NCI-H2196 (cell line): ENCODE measurements around the gene ZDHHC3.
"Not testable (repeated sequence)": the region's sequence is repeated elsewhere in the genome, so short reads cannot be mapped to it uniquely, and the experiment has no call there.

ENCODE experiments used
- DNase-seq: peaks from one replicate; lab custom pipeline; 2025; ENCODE audit not compliant: unreplicated experiment; lab: John Stamatoyannopoulos, UW

The ZDHHC3 gene

DNA sequence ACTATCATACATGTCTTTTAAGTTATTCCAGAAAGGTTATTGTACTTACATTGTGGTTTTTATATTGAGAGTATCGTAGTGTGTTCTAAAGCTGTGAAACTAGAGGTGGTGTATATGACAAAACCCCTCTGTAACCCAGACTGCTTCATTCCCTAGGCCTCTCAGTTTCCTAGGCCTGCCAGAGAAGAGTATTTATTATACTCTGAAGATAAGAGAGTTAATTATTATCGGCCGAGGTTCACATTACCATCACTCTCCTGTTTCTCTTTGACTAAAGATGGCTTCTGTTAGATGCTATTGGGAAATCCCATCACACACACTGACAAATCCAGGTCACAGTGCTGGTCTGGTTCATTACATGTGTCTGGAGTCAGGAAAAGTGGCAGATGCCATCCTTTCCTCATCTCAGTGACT lies 20.6 kb upstream of the ZDHHC3 start:
- no peak for DNase-seq

DNA sequence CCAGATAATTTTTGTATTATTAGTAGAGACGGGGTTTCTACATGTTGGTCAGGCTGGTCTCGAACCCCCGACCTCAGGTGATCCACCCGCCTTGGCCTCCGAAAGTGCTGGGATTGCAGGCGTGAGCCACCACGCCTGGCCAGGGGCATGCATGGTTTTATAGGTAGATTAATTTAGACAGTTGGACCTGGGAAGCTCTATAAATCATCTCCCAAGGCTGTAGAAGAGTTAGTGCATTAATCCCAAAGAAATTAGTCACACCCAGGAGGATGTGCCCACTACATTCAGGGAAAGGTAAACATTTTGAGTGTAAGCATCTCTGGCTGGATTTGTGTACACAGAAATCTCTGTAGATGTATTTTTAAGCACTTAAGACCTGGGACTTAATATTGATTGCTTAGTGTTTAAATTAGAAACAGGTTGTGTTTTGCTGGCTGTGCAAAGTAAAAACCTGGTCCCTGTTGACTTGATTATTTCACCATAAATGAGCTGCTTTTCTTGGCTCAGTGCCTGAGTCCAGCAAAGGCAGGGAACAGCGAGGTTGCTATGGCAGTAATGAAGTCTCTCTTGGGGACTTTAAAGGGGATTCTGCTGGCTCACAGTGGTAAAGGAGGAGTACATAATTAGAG lies 19.3 kb upstream of the ZDHHC3 start:
- peak; percentile 3 for DNase-seq

DNA sequence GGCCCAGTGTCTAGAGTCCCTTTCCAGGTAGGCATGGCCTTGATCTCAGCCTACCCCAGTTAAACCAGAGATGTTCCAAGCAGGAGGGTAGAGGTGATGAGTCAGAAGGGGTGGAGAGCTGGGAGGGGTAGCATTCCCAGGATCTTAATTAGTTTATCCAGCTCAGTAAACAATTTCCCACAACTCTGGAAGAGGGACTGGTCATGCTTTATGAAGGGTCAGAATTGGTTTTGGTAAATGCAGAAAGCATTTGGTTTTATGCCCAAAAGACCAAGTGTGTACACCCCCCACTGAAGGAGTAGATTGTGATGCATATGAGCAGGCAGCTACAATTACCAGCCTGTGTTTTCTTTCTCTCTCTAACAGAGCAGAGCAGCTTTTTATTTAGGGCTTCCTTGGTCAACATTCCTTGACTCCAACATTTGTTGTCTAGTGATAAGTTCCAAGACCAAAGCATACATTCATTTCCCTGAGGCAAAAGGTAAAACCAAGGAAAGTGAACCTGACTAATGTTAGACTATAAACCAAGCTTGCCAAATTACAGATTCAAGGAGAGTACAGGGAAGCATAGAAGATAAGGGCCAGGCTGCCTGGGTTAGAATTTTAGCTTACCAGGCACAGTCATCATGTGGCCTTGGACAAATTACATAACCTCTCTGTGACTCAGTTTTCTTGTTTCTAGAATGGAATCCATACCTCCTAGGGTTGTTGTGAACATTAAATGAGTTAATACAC lies 17.7 kb upstream of the ZDHHC3 start:
- DNase-seq = no peak

DNA sequence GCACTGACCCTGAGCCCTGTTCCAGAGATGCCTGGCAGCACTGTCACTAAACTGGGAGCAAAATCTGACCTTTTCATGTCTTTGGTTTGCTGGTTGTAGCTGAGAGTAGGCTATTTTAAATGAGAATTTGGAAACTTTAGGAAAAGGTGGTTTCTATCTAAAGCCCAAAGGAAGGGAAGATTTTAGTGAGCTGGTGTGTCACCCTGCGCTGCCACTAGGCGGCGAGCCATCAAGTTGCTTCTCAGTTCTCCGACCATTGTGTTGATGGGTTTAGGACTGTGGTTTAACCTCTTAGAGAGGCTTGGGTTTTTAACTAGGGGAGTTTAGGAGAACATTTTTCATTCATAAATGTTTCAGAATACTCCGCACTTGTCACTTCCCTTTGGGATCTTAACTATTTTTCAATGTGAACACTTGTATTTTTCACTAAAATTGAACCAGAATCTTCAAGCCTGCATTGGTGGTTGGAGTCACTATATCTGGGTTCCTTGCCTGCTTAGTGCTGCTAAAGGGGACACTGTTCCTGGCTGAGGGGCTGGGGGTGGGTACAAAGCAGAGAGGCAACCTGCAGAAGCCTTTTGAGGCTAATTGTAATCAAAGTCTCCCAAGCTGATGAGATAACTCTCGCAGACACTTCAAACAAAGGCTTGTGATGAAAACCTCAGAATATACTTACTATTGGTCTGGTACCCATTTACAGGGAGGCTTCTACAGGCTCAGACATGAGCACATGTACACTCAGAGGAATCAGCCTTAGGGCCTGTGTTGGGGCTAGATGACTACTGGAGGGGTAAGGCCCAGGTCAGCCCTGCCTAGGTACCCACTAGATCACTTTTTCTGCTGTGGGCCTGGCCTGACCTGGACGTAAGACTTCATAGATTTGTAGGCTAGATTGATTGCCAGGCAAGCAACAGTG lies 16.8 kb upstream of the ZDHHC3 start:
- DNase-seq = no peak

DNA sequence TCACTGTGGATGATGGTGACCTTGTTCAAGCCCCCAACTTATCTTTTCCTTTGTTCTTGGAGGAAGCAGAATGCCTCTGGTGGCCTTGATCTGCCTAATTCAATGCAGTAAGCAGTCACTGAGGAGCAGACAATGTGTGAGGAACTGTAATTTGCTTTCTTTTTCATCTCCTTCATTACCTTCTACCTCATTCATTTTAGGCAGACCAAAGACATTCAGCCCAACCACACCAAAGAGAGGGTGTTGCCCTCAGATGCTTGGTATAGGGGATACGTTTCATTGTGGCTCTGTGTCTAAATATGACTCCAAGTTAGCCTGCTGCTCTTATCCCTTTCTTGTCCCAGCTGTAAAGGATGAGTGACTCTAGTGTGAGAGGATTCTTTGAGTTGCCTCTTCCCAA lies 15.4 kb upstream of the ZDHHC3 start:
- DNase-seq = no peak

DNA sequence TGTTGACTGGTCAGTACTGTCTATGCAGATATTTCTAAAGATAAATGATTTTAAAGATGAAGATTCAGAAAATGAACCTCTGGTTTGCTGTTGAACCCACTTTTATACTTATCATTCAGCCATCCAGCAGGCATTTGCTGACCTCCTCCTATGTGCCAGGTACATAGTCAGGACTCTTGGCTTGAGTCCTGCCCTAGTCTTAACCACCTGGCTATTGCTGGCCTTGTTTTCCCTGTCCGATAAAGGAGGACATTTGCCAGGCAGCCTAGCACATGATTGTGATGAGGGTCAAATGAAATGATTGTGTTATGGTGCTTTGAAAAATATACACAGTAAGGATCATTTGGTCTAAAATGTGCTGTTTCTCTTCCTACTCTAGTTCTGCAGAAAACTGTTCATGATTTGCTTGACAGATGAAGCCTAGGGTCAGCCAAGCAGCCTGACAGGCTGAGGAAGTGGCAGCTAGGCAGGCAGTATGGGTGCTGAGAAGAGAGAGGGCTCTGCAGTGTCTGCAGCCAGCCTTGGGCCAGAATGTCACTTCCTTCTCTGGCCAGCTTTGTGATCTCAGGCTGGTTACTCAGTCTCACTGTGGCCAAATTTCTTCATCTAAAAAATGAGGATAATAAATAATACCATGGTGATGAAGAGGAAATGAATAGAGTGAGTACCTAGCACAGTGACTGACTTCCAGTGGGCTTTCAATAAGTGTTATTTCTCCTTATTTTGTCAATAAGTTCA lies 13.8 kb upstream of the ZDHHC3 start:
- no peak for DNase-seq

DNA sequence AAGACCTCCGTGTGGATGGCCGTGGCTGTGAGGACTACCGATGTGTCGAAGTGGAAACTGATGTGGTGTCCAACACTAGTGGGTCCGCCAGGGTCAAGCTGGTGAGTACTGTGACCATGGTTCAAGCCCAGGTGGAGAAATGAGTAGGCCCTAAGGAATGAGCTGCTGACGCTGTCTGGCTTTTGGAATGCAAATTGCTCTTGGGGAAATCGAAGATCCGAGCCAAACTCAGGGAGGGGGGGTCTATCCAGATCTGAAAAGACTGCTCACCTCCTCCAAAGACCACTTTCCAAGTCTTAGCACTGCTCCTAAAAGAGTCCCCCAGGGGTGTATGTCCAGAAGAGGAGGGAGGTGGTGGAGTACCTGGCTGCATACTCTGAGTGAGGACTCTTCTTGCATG lies 13.2 kb upstream of the ZDHHC3 start:
- no peak for DNase-seq

DNA sequence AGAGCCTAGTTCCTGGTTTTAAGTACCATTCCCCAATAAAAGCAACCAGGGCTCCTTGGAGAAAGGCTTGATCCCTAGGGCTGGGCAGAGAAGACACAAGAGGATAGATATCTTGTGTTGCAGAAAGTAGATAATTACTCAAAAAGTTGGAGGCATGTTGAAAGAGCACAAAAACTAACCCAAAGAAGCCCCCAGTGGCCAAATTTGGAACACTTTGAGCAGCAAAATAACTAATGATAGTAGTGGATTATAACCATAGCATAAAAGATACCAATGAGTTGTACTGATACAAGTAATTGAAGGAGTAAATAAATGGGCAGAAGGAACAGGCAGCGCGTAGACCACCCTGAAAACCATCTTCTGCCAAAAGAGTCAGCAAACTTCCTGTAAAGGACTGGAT lies 12.1 kb upstream of the ZDHHC3 start:
- DNase-seq = no peak

DNA sequence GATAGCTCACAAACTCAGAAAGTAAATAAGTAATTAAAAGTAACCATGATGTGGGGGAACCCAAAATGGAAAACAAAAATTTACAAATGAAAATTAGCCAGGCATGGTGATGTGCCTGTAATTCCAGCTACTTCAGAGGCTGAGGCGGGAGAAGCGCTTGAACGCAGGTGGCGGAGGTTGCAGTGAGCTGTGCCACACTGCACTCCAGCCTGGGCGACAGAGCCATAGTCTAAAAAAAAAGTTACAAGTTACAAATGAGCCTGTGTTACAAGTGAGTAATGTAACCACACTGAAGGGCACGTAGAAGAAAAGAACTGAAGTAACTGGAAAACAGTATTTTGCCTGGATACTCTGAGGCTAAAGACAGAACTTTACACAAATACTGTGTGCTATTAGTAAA lies 11.4 kb upstream of the ZDHHC3 start:
- DNase-seq = no peak

DNA sequence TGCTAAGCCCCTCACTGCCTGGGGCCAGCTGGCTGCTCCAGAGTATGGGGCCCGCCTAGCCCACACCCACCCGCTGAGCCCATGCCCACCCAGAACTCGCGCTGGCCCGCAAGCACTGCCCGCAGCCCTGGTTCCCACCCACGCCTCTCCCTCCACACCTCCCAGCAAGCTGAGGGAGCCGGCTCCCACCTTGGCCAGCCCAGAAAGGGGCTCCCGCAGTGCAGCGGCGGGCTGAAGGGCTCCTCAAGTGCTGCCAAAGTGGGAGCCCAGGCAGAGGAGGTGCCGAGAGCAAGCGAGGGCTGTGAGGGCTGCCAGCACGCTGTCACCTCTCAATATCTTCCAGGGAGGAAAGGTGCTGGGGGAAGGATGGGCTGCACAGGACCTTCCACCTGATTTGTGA lies 10.4 kb upstream of the ZDHHC3 start:
- not testable (repeated sequence) for DNase-seq

DNA sequence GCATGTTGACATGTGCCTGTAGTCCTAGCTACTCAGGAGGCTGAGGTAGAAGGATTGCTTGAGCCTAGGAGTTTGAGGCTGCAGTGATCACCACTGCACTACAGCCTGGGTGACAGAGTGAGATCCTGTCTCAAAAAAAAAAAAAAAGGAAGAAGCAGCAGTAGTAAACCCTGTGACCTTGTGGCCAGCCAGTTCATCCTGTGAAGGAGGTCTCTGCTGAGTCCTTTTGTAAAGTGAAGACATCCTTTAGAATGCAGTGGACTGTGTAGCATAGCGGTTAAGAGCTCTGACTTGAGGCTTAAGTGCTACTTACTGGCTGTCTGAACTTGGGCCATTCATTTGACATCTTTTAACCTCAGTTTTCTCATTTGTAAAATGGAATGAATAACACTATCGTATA lies 8.4 kb upstream of the ZDHHC3 start:
- no peak for DNase-seq

DNA sequence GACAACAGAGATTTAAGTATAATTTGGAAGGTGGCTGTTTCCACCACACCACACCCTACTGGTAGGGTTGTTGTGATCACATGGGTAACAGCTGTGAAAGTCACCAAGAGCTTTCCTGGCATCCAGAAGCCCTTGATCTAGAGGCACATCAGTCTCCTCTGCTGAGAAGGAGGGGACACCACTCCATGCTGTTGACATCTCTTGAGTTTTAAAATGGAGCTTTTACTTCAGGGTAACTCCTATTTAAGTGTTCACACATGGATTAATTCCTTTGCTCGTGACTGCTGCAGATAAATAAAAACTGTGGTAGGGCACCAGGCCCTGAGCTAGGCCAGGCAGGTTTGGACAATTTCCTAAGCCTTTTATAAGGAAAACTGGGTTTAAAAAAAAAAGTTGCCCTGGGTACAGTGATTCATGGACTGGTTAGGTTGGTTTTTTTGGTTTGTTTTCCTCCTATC lies 7.5 kb upstream of the ZDHHC3 start:
- DNase-seq = no peak

DNA sequence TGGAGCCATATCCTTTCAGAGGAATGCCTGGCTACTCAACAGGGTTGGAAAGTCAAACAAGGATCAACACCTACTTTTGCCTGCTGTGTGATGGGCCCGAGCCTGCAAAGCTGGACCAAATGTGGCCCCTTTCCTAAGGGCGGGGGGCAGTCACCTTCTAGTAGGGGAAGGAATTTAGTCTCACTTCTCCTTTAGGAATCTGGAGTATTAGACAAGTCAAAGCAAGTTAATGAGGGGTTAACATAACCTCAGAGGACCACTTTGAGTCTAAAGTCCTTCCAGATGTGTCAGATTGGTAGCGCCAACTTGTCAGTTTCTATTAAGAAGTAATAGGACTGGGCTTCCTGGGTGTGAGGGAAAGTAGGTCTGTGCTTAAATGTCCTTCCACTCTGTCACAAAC lies 6.8 kb upstream of the ZDHHC3 start:
- DNase-seq = no peak

DNA sequence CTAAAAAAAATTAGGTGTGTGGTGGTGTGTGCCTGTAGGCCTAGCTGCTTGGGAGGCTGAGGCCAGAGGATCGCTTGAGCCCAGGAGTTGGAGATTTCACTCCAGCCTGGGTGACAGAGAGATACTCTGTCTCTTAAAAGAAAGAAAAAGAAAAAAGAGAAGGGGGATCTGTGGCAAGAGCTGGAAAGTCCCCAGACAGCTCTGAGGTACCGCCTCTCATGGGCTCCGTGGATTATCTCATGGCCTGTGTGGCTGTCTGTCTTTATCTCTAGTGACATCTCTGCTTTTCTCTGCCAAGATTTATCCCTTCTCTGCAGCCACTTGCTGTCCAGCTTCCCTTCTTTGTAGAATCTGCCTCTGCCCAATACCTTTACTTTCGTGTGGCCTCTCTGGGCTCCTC lies 5.8 kb upstream of the ZDHHC3 start:
- DNase-seq = no peak

DNA sequence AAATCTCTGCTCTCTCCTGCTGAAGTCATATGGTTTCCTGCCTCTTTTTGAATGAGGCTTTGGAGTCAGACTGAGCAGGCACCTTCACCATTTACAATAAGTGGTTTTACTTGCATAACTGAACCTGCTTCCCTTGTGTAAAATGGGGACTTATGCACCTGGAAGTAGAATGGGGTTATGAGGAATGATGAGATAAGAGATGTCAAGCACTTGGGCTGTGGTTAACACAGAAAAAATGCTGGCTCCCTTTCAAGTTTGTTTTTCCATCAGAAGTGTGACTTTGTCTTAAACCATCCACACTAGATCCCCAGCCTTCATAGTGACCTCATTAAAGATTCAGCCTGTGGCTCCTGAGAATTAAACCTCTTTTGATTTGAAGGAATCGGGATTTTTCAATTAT lies 5.2 kb upstream of the ZDHHC3 start:
- DNase-seq = no peak

DNA sequence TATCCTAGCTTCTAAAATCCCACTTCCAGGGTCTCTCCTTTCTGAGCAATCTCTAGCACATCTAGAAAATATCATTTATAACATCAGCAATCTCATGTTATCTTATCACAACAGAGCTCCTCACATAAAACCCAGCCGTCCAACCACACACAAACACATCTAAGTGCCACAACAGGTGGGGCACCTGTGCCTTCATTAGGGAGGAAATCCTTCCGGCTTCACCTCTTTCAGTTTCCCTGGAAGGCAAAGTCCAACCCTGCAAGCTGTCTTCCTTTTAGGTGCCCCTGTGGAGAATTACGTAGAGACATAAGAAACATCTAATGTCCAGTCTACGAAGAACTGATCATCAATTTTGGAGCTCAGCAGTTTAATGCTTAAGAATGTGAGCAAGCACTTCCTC lies 1.6 kb downstream of the ZDHHC3 start:
- no peak for DNase-seq

DNA sequence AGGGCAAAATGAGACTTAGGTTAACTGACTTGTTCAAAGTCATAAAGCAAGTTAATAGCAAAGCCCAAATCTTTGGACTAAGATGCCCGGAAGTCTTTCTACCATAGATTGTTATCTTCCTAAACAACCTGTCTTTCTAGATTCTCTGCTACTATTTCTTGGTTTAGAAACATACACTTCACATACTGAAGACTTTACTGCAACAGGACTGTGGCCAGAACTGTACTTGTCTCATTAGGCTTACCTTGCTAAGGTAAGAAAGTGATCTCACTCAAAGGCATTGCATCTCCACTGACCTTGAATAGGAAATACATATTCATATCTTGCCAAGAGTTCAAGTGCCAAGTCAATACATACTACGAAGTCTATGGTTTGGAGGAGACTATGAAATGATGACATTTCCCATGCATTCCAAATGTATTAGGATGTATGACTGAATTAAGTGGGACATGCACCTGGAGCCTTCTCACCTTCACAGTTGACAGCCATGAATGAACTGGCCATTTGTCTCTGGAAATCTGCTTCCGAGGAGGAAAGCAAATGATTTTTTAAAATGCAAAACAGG lies 5.0 kb downstream of the ZDHHC3 start:
- no peak for DNase-seq

DNA sequence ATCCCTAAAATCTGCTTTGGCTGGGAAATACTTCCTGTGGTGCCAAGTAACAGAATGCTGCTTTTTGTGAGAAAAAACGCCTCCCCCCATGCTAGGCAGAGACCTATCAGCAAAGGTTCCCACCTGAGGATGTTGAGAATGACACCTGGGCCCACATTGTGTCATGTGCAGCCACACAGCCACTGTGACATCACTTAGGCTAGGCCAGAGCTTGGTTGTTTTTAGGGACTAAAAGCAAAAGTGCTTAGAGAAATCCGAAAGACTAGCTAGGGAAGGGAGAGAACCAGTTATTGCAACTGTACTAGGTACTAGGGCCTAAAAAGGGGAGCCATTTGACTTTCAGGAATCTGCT lies 6.2 kb downstream of the ZDHHC3 start:
- DNase-seq = no peak

DNA sequence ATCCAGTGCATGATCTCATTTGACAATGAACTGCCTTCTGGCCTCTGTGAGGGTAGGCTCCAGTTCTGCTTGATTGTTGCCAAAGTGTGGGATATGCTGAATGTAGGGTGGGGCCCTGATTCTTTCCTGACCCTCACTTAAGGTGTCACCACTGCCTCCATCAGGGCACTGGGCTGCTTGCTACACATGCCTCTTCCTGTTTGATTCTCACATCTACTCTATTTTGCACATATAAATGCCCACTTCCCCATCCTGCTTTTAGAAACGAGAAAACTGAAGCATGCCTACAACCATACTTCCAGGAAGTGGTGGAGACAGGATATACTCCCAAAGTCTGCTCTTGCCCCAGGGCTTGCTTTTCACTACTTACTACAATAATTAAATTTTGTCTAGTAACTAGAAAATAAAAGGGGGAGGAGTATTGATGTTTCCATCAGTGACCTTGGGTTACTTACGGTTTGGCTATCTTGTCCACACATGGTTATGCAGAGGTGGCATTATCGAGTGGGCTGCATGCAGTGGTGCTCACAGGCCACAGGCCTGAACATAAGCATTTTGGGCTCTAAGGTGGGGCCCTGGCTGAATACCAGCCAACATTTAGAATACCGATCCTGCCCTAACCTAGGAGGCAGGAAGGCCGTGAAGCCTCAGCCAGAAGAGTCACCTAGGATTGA lies 6.7 kb downstream of the ZDHHC3 start:
- no peak for DNase-seq

DNA sequence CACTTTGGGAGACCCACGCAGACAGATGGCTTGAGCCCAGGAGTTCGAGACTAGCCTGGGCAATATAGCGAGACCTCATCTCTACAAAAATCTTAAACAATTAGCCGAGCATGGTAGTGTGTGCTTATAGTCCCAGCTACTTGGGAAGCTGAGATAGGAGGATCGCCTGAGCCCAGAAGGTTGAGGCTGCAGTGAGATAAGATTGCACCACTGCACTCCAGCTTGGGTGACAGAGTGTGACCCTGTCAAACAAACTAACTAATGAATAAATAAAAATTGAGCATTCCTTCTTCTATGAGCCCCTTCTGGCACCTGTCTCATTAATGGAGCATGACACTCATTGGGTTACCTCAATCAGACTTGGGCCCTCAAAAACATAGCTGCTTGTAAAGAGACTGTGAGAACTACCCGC lies 7.5 kb downstream of the ZDHHC3 start:
- DNase-seq = no peak
